Measurements from ENCODE around the gene PRKCD.

PRKCD gene

GRCh38 chr3:53179580-53179979 is 18.6 kb downstream of the PRKCD start:
- no peak for TF ChIP-seq RARB (CRISPR knock-in tag; IDR thresholded peaks at IDR 0.05)
- TF ChIP-seq, protein P1, sequence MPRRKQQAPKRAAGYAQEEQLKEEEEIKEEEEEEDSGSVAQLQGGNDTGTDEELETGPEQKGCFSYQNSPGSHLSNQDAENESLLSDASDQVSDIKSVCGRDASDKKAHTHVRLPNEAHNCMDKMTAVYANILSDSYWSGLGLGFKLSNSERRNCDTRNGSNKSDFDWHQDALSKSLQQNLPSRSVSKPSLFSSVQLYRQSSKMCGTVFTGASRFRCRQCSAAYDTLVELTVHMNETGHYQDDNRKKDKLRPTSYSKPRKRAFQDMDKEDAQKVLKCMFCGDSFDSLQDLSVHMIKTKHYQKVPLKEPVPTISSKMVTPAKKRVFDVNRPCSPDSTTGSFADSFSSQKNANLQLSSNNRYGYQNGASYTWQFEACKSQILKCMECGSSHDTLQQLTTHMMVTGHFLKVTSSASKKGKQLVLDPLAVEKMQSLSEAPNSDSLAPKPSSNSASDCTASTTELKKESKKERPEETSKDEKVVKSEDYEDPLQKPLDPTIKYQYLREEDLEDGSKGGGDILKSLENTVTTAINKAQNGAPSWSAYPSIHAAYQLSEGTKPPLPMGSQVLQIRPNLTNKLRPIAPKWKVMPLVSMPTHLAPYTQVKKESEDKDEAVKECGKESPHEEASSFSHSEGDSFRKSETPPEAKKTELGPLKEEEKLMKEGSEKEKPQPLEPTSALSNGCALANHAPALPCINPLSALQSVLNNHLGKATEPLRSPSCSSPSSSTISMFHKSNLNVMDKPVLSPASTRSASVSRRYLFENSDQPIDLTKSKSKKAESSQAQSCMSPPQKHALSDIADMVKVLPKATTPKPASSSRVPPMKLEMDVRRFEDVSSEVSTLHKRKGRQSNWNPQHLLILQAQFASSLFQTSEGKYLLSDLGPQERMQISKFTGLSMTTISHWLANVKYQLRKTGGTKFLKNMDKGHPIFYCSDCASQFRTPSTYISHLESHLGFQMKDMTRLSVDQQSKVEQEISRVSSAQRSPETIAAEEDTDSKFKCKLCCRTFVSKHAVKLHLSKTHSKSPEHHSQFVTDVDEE (CRISPR knock-in tag; IDR thresholded peaks at IDR 0.05), result no peak
- no peak for TF ChIP-seq ARNTL (CRISPR knock-in tag; IDR thresholded peaks at IDR 0.05; ENCODE audit: borderline replicate concordance, low read depth)
- ATAC-seq, result no peak

DNA sequence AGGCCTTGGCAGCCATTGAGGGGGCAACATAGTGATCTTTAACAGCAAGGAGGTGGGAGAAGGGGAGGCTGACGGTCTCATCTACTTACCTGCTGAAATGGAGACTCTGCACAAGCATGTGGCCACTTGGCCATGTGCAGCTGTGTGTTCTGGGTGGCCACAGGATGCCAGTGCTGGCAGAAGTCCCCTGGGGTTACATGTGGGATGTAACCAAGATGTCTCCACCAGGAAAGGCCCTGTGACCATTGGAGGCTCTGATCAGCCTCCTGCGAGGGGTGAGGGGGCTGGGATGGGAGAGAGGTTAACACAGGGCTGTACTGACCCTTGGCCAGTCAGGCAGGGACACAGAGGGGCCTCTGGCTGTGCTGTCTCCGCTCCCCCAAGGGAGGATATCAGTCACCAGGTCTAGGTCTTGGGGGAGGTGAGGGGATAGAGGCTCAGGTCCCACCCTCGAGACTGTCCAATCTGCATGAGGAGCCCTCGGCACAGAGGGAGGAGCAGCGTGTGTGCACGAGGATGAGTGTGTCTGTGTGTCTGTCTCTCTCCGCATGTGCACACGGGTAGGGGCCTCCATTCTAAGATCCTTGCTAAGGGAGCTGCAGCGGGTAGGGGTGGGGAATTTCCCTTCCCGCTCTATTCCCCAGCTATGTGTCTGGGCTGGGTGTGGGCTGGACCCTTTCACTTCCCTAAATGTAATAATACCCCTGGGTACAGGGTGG is 19.5 kb downstream of the PRKCD start:
- ATAC-seq, result no peak
- no peak for TF ChIP-seq RARB (CRISPR knock-in tag; IDR thresholded peaks at IDR 0.05)
- TF ChIP-seq, protein P2, sequence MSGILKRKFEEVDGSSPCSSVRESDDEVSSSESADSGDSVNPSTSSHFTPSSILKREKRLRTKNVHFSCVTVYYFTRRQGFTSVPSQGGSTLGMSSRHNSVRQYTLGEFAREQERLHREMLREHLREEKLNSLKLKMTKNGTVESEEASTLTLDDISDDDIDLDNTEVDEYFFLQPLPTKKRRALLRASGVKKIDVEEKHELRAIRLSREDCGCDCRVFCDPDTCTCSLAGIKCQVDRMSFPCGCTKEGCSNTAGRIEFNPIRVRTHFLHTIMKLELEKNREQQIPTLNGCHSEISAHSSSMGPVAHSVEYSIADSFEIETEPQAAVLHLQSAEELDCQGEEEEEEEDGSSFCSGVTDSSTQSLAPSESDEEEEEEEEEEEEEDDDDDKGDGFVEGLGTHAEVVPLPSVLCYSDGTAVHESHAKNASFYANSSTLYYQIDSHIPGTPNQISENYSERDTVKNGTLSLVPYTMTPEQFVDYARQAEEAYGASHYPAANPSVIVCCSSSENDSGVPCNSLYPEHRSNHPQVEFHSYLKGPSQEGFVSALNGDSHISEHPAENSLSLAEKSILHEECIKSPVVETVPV (CRISPR knock-in tag; IDR thresholded peaks at IDR 0.05), result no peak
- TF ChIP-seq ISL1 (CRISPR knock-in tag; IDR thresholded peaks at IDR 0.05), result no peak
- TF ChIP-seq, protein P1 (CRISPR knock-in tag; IDR thresholded peaks at IDR 0.05), result no peak
- TF ChIP-seq CSDC2 (CRISPR knock-in tag; IDR thresholded peaks at IDR 0.05), result no peak
- no peak for TF ChIP-seq ZNF70 (CRISPR knock-in tag; IDR thresholded peaks at IDR 0.05)
- TF ChIP-seq ZNF565 (CRISPR knock-in tag; conservative IDR thresholded peaks at IDR 0.05; ENCODE audit: low read depth), result no peak
- no peak for TF ChIP-seq BACH2 (CRISPR knock-in tag; IDR thresholded peaks at IDR 0.05; ENCODE audit: borderline replicate concordance)
- no peak for TF ChIP-seq ZC3H10 (CRISPR knock-in tag; IDR thresholded peaks at IDR 0.05)
- no peak for TF ChIP-seq ZFP3 (CRISPR knock-in tag; IDR thresholded peaks at IDR 0.05)
- no peak for TF ChIP-seq ARNTL (CRISPR knock-in tag; IDR thresholded peaks at IDR 0.05; ENCODE audit: borderline replicate concordance, low read depth)
- no peak for TF ChIP-seq SNAI2 (CRISPR knock-in tag; IDR thresholded peaks at IDR 0.05)
- no peak for TF ChIP-seq PPARA (CRISPR knock-in tag; IDR thresholded peaks at IDR 0.05; ENCODE audit: borderline replicate concordance)
- TF ChIP-seq, protein P3, sequence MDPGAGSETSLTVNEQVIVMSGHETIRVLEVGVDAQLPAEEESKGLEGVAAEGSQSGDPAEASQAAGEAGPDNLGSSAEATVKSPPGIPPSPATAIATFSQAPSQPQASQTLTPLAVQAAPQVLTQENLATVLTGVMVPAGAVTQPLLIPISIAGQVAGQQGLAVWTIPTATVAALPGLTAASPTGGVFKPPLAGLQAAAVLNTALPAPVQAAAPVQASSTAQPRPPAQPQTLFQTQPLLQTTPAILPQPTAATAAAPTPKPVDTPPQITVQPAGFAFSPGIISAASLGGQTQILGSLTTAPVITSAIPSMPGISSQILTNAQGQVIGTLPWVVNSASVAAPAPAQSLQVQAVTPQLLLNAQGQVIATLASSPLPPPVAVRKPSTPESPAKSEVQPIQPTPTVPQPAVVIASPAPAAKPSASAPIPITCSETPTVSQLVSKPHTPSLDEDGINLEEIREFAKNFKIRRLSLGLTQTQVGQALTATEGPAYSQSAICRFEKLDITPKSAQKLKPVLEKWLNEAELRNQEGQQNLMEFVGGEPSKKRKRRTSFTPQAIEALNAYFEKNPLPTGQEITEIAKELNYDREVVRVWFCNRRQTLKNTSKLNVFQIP (CRISPR knock-in tag; IDR thresholded peaks at IDR 0.05; ENCODE audit: borderline replicate concordance, low read depth), result no peak
- no peak for TF ChIP-seq OSR1 (CRISPR knock-in tag; IDR thresholded peaks at IDR 0.05)
- TF ChIP-seq TOX (CRISPR knock-in tag; IDR thresholded peaks at IDR 0.05; ENCODE audit: borderline replicate concordance), result no peak
- no peak for TF ChIP-seq ZNF8 (CRISPR knock-in tag; IDR thresholded peaks at IDR 0.05)

GRCh38 chr3:53181024-53181371 is 20.0 kb downstream of the PRKCD start:
- no peak for TF ChIP-seq ISL1 (CRISPR knock-in tag; IDR thresholded peaks at IDR 0.05)
- TF ChIP-seq PPARA (CRISPR knock-in tag; IDR thresholded peaks at IDR 0.05; ENCODE audit: borderline replicate concordance), result no peak
- no peak for TF ChIP-seq ARNTL (CRISPR knock-in tag; IDR thresholded peaks at IDR 0.05; ENCODE audit: borderline replicate concordance, low read depth)
- TF ChIP-seq CSDC2 (CRISPR knock-in tag; IDR thresholded peaks at IDR 0.05), result no peak
- TF ChIP-seq, protein P1 (CRISPR knock-in tag; IDR thresholded peaks at IDR 0.05), result no peak
- TF ChIP-seq GLIS3 (CRISPR knock-in tag; IDR thresholded peaks at IDR 0.05), result no peak
- TF ChIP-seq ZFP30 (CRISPR knock-in tag; IDR thresholded peaks at IDR 0.05), result no peak
- ATAC-seq, result no peak

Measured in SK-N-SH treated with all-trans-retinoic acid at 6 μM for 48 hours (cell line).